ENCODE measurements around the gene FMR1.
A peak's percentile ranks its signal among the peaks of the same experiment; 100 is the strongest.

FMR1 gene

DNA sequence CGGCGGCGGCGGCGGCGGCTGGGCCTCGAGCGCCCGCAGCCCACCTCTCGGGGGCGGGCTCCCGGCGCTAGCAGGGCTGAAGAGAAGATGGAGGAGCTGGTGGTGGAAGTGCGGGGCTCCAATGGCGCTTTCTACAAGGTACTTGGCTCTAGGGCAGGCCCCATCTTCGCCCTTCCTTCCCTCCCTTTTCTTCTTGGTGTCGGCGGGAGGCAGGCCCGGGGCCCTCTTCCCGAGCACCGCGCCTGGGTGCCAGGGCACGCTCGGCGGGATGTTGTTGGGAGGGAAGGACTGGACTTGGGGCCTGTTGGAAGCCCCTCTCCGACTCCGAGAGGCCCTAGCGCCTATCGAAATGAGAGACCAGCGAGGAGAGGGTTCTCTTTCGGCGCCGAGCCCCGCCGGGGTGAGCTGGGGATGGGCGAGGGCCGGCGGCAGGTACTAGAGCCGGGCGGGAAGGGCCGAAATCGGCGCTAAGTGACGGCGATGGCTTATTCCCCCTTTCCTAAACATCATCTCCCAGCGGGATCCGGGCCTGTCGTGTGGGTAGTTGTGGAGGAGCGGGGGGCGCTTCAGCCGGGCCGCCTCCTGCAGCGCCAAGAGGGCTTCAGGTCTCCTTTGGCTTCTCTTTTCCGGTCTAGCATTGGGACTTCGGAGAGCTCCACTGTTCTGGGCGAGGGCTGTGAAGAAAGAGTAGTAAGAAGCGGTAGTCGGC lies 528 bp downstream of the FMR1 start:
- in situ Hi-C loops (cut with HindIII; ENCODE audit: low pct_ligation_motif_present, low pct_unique_long_range_greater_than_20kb, low sequenced_read_pairs) = no loop called here
- peak; percentile 37 for DNase-seq

DNA sequence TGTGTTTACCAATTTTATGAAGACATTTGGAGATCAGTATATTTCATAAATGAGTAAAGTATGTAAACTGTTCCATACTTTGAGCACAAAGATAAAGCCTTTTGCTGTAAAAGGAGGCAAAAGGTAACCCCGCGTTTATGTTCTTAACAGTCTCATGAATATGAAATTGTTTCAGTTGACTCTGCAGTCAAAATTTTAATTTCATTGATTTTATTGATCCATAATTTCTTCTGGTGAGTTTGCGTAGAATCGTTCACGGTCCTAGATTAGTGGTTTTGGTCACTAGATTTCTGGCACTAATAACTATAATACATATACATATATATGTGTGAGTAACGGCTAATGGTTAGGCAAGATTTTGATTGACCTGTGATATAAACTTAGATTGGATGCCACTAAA lies 1.9 kb downstream of the FMR1 start:
- DNase-seq = no peak
- in situ Hi-C loops (cut with HindIII; ENCODE audit: low pct_ligation_motif_present, low pct_unique_long_range_greater_than_20kb, low sequenced_read_pairs) = no loop called here

DNA sequence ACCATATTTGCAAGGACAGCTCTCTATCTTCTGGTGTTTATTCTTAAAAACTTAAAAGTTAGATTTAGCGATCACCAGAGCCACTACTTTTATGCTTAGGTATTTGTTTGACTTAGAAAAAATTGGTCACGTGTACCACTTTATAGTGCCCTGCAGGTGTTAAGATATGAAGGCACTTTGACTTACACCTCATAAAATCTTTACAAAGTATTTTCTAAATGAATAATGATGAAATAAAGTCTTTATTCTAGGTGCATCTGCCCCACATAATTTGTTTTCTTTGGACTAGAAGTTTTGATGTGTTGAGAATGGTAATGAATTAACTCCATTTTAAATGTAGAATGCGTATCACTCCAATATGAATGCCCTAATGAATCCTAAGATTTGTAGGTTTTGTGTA lies 2.9 kb downstream of the FMR1 start:
- DNase-seq = no peak
- in situ Hi-C loops (cut with HindIII; ENCODE audit: low pct_ligation_motif_present, low pct_unique_long_range_greater_than_20kb, low sequenced_read_pairs) = no loop called here

DNA sequence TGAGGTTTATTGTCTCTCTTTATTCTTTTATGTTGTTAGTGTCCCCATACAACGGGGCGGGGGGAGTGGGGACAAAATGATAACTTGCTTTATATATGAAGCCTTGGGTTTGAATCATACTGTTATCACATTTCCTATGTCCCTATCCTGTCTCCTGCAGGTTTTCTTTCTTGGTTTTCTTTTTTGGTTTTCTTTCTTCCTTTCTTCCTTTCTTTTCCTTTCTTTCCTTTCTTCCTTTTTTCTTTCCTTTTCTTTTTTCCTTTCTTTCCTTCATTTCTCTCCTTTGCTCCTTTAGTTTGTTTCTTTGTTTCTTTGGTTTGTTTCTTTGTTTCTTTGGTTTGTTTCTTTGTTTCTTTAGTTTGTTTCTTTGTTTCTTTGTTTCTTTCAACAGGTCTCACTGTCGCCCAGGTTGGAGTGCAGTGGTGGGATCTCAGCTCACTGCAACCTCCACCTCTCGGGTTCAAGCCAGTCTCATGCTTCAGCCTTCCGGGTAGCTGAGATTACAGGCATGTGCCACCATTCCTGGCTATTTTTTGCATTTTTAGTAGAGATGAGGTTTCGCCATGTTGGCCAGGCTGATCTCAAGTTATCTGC lies 4.8 kb downstream of the FMR1 start:
- in situ Hi-C loops (cut with HindIII; ENCODE audit: low pct_ligation_motif_present, low pct_unique_long_range_greater_than_20kb, low sequenced_read_pairs) = no loop called here
- no peak for DNase-seq

DNA sequence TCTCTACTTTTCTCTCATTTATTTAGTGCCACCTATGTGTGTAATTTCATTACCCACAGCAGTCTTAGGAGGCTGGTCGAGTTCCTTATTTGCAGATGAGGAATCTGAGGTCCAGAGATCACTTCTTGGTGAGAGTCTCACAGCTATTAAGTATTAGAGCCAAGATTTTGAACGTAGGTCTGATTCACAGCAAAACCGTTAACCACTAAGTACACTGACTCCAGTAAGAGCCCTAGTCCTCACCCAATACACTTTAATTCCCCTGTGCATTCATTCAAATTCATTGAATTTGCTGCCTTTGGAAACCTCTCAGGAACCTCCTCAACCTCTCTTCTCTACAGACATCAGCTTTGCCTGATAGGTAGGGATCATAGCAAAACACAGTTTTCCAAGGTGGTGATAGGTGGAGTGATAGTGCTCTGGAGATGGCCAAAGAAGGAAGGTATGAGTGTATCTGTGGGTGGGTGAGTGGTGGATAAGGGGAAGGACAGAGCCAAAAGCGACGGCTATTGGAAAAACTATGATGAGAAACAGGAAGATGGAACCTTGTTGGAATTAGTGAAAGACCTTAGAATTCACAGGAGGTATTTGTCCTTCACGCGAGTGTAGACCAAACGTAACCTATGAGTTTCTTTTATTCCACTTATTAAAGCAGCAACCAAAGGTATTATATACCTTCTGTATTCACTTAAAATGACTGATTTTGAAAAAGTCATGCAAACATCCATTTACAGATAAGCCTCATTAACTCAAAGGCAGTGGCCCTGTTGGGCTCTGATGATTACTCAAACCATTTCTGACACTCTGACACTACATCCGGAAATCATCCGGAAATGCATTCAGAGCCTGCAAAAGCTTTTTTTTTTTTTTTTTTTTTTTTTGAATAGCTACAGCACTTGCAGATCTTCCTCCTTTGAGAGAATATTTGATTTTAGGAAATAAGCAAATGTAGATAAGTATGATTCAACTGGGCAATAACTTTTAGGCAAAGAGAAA lies 6.3 kb downstream of the FMR1 start:
- peak; percentile 10 for DNase-seq
- in situ Hi-C loops (cut with HindIII; ENCODE audit: low pct_ligation_motif_present, low pct_unique_long_range_greater_than_20kb, low sequenced_read_pairs) = no loop called here

DNA sequence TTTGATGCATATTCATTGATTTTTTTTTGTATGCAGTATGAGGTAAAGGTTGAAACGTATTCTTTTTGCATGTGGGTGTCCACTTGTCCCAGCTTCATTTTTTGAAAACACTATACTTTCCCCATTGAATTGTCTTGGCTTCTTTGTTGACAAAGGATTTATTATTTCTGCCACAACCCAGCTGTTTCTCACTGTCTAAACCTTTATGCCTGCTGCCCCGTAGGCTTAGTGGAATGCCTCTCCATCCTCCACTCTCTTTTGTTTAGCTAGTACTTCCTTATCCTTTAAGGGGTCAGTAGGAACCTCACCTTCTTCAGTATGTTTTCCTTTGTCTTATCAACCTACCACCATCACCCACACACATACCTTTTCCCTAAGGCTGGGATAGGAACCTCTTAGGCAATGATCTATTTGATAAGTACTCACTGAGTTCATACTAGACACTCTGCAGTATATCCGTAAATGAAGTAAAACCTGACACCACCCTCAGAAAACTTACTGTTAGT lies 8.5 kb downstream of the FMR1 start:
- in situ Hi-C loops (cut with HindIII; ENCODE audit: low pct_ligation_motif_present, low pct_unique_long_range_greater_than_20kb, low sequenced_read_pairs) = no loop called here
- no peak for DNase-seq

DNA sequence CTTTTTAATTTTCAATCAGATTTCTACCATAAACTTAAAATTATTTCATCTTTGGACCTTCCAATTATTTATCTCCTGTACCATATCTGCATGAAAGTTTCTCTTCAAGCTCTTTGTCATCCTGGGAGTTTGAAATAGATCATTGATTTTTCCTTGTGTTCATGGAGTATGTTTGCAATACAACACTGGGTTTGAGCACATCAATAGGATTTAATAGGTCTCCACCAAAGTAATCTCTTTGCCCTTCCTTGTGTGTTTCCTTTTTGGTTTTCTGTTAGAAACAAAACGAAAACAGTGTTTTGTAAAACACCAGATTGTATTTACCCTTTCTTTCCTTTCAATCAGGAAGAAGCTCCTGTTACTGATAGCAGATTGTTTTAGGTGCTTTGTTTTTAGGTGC lies 11.9 kb downstream of the FMR1 start:
- in situ Hi-C loops (cut with HindIII; ENCODE audit: low pct_ligation_motif_present, low pct_unique_long_range_greater_than_20kb, low sequenced_read_pairs) = no loop called here
- DNase-seq = no peak

DNA sequence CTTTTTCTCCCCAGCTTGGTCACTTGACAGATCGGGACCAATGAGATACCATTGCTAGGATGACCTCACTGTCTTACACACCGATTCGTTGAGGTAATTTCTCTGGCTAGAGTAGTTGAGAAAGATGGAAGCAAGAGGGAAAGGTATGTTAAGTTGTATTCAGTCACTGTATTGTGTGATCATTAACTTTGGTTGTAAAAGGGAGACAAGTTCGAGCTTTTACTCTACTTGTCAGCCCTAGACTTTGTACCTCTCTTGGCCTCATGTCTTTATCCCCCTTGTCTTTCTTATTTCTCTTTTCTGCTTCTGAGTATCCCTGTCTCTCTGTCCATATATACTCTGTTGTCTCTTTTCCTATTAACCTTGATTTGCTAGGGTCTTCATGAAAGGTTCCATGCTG lies 15.5 kb downstream of the FMR1 start:
- DNase-seq = no peak
- in situ Hi-C loops (cut with HindIII; ENCODE audit: low pct_ligation_motif_present, low pct_unique_long_range_greater_than_20kb, low sequenced_read_pairs) = no loop called here

DNA sequence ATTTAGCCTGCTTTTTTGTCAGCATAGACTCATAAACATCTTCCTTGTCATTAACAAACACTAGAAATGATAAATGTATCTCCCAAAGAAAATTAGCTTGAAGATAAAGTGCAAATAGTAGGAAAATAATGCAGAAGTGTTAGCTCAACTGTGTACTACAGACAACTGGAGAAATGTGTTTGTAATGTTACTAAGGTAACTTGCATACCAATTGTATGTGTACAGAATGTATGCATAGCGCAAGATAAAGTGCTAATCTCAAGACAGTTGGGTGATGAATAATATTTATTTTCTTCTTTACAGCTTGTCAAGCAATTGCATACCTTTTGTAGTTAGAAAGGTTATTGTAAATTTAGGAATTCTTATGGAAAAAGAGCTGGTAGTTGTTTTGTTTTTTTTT lies 22.1 kb downstream of the FMR1 start:
- DNase-seq = no peak
- in situ Hi-C loops (cut with HindIII; ENCODE audit: low pct_ligation_motif_present, low pct_unique_long_range_greater_than_20kb, low sequenced_read_pairs) = no loop called here

DNA sequence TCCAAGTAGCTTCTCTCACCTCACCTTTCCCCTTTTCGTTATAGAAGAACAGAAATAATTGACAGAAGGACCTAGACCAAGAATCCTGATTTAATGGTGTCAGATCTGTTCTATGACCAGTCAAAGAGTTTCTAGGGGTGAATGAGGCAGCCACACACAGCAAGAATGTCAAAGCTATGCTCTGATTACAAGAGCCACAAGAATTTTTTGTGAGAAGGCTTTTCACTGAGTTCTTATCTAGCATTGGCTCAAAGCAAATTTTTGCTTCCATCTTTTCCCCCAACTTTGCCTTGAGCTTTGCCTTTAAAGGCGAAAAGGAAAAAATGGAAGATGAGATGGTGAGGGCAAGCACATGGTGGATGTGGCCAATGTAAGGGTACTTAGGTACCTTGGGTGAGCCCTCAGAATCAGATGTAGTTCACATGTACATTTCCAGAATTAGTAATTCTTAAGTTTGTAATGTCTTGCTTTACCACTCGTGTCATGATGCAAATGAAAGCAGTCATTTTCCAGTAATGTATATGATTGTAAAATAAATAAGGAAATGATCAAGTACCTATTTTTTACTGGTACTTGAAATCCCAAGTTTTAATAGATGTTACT lies 23.5 kb downstream of the FMR1 start:
- no peak for DNase-seq
- in situ Hi-C loops (cut with HindIII; ENCODE audit: low pct_ligation_motif_present, low pct_unique_long_range_greater_than_20kb, low sequenced_read_pairs) = no loop called here

DNA sequence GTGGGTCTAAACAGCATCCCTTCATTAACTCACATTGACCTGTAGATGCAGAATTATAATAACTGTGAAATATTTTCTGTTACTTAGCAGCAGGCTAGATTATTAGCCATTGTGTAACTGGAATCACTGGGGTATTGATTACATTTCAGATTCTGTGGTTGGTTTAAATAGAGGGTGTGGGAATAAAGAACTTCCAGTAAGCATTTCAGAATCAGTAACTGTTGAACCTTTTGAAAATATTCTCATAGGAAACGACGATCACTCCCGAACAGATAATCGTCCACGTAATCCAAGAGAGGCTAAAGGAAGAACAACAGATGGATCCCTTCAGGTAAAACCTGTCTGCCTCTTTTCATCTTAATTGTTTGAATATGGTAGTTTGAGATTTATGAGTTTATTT lies 33.6 kb downstream of the FMR1 start:
- in situ Hi-C loops (cut with HindIII; ENCODE audit: low pct_ligation_motif_present, low pct_unique_long_range_greater_than_20kb, low sequenced_read_pairs) = no loop called here
- no peak for DNase-seq

DNA sequence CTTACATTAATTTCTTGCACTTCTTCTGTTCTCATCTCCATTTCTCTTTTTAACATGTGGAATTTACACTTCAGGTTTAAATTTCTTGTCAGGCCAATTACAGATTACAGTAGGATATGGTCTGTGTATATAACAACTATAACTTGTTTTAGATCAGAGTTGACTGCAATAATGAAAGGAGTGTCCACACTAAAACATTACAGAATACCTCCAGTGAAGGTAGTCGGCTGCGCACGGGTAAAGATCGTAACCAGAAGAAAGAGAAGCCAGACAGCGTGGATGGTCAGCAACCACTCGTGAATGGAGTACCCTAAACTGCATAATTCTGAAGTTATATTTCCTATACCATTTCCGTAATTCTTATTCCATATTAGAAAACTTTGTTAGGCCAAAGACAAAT lies 36.8 kb downstream of the FMR1 start:
- in situ Hi-C loops (cut with HindIII; ENCODE audit: low pct_ligation_motif_present, low pct_unique_long_range_greater_than_20kb, low sequenced_read_pairs) = no loop called here
- DNase-seq = no peak

DNA sequence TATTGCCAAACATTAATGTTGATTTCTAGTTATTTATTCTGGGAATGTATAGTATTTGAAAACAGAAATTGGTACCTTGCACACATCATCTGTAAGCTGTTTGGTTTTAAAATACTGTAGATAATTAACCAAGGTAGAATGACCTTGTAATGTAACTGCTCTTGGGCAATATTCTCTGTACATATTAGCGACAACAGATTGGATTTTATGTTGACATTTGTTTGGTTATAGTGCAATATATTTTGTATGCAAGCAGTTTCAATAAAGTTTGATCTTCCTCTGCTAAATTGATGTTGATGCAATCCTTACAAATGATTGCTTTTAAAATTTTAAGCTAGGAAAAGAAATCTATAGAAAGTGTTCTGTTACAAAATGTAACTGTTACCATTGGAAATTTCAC lies 38.6 kb downstream of the FMR1 start:
- no peak for DNase-seq
- in situ Hi-C loops (cut with HindIII; ENCODE audit: low pct_ligation_motif_present, low pct_unique_long_range_greater_than_20kb, low sequenced_read_pairs) = no loop called here

DNA sequence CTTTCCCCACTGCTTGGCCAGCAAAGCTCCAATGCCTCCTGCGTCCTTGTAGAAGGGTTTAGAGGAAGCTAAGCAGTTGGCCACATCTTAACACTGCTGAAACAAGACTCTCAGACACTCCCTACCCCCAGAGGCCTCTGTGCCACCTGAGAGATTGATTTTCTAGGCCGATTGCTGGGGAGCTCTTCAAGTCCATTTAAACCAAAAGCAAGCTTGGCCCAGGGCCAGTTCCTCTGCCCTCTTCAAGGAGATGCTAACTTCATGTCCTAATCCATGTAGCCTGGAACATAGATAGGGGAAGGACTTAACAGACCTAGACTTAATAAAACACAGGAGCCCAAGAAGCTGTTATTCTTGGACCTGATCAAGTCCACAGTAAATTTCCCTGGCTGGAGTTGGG lies 42.3 kb downstream of the FMR1 start:
- in situ Hi-C loops (cut with HindIII; ENCODE audit: low pct_ligation_motif_present, low pct_unique_long_range_greater_than_20kb, low sequenced_read_pairs) = no loop called here
- DNase-seq = no peak

DNA sequence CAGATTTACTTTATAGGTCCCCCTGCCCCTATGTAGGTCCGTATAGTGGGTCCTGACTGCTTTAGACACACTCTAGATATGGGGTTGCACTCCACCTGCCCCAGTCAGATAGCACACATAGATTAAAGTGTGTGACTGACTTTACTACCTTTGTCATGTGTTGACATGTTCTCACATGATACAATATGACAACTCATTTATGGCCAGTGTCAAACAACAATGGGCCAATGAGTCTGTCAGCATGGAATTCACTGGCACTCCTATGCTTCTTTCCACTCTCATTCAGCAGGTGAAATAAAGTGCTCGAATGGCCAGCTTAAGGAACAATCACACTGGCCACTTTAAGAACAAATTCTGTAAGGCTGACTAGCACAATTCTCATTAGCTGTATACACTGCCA lies 45.6 kb downstream of the FMR1 start:
- in situ Hi-C loops (cut with HindIII; ENCODE audit: low pct_ligation_motif_present, low pct_unique_long_range_greater_than_20kb, low sequenced_read_pairs) = no loop called here
- DNase-seq = no peak

DNA sequence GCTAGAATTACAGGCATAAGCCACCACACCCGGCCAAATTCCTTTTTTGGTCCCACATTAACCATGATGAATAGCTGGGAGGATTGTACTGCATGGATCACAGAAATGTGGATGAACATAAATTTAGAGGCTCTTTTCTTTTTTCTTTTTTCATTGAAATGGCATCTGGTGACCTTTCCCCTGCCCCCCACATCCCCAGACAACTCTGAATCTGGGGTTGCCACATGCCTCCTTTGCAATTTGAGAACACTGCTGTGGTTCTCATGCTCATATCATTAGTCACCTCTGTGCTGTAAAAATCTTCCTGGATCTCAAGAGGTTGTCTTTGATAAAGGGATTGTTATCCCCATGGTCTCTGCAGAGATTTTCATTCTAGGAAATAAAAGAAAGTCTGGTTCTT lies 46.6 kb downstream of the FMR1 start:
- in situ Hi-C loops (cut with HindIII; ENCODE audit: low pct_ligation_motif_present, low pct_unique_long_range_greater_than_20kb, low sequenced_read_pairs) = no loop called here
- peak; percentile 6 for DNase-seq

DNA sequence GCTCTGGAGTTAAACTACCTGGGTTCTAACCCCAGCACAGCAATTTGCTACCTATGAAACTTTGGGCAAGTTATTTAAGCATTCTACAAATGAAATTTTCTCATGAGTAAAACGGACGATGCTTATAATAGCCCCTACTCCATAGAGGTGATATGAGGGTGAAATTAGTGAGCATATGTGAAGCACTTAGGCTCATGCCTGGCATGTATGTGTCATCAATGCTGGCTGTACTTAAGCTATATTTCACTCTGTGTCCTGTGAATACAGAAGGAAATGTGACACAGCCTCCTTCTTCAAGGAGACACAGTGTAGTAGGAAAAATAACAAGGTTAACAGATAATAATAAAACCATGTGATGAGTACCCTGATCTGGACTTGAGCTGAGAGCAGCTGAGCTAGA lies 49.0 kb downstream of the FMR1 start:
- in situ Hi-C loops (cut with HindIII; ENCODE audit: low pct_ligation_motif_present, low pct_unique_long_range_greater_than_20kb, low sequenced_read_pairs) = no loop called here
- DNase-seq = no peak

DNA sequence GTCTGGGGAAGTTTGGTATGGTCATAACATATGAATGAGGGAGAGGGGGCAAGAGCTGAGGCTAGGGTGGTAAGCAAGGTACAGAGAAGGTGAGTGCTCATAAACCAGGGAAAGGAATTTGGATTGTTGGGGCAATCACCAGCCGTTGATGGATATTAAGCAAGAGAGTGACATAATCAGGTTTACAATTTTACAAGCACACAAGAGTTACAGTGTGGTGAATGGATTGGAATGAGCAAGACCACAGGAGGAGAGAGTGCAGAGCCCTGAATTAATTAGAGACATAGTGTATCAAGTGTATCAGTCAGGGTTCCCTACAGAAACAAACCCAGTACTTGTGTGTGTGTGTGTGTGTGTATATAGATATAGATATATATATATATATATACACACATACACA lies 50.8 kb downstream of the FMR1 start:
- in situ Hi-C loops (cut with HindIII; ENCODE audit: low pct_ligation_motif_present, low pct_unique_long_range_greater_than_20kb, low sequenced_read_pairs) = no loop called here
- DNase-seq = no peak

DNA sequence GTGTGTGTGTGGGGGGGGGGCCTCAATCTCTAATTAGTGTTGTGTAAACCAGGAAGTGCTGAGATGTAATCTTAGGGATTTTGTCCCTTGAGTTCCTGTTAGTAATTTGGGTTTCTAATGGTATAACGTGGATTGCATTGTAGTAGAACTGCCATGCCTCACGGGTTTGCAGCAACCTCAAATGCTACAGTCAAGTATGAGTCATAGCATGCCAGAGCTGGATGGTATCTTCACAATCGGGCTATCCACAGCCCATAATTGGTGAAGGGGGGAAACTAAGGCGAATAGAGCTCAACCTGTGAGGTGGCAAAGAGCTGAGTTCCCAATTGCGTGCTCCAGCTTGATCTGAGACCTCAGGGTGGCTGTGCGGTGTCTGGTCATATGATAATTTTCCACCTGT lies 67.2 kb downstream of the FMR1 start:
- peak; percentile 26 for DNase-seq
- in situ Hi-C loops (cut with HindIII; ENCODE audit: low pct_ligation_motif_present, low pct_unique_long_range_greater_than_20kb, low sequenced_read_pairs) = no loop called here
